Fibroblast of skin of abdomen (primary cell): Measurements from ENCODE around the gene ELOB.

ENCODE experiments used
- DNase-seq: peaks from one replicate; pipeline ENCODE4 v3.0.0-alpha.2; 2013

The ELOB gene

DNA sequence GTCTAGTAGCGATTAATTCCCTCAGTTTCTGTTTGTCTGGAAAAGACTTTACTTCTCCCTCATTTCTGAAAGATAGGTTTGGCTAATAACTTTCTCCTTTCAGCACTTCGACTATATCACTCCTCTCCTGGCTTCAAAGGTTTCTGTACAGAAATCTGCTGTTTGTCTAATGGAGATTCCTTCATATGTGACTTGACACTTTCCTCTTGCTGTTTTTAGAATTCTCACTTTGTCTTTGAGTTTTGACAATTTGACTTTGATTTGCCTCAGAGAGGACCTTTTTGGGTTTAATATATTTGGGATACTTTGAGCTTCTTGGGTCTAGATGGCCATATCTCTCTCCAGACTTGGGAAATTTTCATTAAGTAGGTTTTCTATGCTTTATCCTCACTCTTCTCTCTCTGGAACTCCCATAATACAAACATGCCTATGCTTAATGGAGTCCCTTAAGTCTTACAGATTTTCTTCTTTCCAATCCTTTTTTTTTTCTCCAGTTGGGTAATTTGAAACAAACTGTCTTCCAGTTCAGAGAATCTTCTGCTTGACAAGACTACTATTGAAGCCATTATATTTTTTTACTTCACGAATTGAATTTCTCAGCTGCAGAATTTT lies 32.2 kb upstream of the ELOB start:
- DNase-seq, result no peak

- no peak for DNase-seq
Observed at GRCh38 chr16:2808181-2808580, 31.1 kb upstream of the ELOB start.

DNA sequence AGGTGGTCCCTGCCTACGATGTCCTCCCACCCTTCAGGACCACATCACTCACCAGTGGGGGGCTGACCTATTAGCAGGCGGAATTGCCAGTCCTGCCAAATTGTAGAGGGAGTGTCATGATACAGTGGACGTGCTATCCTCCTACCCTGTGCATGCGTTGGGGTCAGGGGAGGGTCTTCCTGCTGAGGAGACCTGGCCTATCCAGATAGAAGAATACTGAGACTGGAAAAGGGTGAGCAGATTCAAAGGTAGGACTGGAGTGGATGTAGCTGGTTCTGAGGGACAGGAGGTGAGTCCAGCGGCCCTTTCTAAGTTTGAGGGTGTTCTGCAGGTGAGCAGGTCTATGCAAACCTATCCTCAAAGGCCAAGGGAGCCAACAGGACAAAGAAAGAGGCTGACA lies 29.2 kb upstream of the ELOB start:
- DNase-seq, result no peak

- no peak for DNase-seq
Observed at GRCh38 chr16:2804728-2805127, 27.6 kb upstream of the ELOB start.

- DNase-seq, result no peak
Observed at GRCh38 chr16:2803545-2804195, 26.6 kb upstream of the ELOB start.

DNA sequence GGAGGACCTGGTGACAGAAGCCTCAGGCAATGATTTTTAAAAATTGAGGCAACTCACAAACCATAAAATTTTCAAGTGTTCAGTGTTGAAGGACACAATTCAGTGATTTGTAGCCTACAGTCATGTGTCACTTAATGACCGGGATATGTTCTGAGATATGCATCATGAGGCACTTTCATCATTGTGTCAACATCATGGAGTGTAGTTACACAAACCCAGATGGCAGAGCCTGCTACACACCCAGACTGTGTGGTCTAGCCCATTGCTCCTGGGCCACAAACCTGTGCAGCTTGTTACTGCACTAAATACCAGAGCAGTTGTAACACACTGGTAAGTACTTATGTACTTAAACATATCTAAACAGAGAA lies 22.8 kb upstream of the ELOB start:
- DNase-seq, result no peak

- DNase-seq, result no peak
Observed at GRCh38 chr16:2799205-2799858, 22.3 kb upstream of the ELOB start.

GRCh38 chr16:2798723-2799204 lies 21.7 kb upstream of the ELOB start:
- DNase-seq, result no peak

GRCh38 chr16:2795395-2796143 lies 18.5 kb upstream of the ELOB start:
- no peak for DNase-seq

- DNase-seq, result no peak
Observed at GRCh38 chr16:2792940-2793339, 15.9 kb upstream of the ELOB start.

DNA sequence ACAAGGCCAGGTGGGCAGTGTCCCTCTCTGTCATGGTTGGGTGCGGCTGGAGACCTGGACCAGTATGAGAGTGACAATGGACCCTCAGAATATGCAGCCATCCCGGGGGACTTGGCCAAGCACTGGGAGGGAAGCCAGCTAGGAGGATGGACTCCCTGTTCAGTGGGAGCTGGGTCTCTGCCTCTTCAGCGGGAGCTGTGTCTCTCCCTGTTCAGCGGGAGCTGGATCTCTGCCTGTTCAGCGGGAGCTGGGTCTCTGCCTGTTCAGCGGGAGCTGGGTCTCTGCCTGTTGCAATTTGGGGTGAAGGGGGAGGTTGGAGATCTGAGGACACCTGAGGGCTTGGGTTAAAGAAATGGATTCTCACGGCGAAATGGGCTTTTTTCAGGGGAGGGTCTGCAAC lies 14.1 kb upstream of the ELOB start:
- DNase-seq, result no peak

- no peak for DNase-seq
Observed at GRCh38 chr16:2790631-2791030, 13.6 kb upstream of the ELOB start.

DNA sequence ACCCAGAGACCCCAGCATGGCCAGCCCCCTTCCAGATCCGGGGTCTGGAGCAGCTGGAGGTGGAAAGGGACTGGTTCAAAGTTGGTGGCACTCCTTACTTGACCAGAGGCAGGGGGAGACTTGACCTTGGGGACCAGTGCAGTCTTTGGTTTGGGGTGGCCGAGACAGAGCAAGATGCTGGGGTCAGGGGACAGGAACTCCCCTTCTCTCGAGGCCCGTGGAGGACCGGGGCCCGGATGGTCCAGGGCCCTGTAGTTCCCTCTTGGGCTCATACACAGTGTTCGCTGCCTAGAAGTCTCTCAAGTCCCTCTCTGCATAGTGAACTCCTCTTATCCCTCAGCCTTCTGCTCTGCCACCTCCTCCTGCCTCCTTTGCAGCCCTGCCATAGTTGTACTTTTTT lies 10.9 kb upstream of the ELOB start:
- no peak for DNase-seq

- no peak for DNase-seq
Observed at GRCh38 chr16:2787406-2787805, 10.3 kb upstream of the ELOB start, which contains the start of gene PRSS33. Gene PRSS33, minus strand, starts transcription at chr16:2787560. Its CDS starts 1,013 bp downstream, at chr16:2786547.

GRCh38 chr16:2786826-2787151 lies 9.7 kb upstream of the ELOB start:
- no peak for DNase-seq

- no peak for DNase-seq
Observed at GRCh38 chr16:2786061-2786825, 9.2 kb upstream of the ELOB start.

GRCh38 chr16:2785101-2785991 lies 8.3 kb upstream of the ELOB start:
- no peak for DNase-seq

- no peak for DNase-seq
Observed at GRCh38 chr16:2784358-2785100, 7.4 kb upstream of the ELOB start.

DNA sequence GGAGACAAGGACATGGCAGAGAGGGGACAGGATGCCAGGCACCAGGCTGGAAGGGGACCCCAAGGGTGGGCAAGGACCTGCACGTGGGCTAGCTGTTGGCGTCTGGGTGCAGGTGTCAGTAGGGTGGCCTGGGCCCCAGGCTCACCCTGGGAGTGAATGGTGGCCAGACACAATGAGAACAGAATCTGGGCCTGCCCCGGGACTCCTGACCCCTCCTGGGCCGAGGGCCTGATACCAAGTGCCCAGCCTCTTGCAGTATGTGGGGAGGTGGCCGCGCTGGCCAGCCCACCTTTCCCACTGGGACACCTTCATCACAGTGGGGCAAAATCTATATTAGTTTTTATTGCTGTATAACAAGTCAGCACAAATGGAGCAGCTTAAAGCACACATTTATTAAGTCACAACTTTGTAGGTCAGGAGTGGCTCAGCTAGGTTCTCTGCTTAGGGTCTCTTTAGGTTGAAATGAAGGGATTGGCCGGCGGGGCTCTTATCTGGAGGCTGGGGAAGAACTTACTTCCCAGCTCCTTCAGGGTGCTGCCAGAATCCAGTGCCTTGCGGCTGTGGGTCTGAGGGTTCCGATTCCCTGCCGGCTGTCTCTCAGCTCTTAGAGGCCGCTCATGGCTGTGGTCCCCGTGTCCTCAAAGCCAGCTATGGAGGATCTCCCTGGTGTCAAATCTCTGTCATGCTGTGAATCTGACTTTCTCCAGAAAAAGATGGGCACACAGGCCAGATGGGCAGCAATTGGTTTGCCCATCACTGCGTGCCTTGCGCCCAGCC lies 6.7 kb upstream of the ELOB start:
- no peak for DNase-seq
